ENCODE measurements around the gene FBXO46.

GRCh38 chr19:45663800-45664199, 66.9 kb downstream of the FBXO46 start:
- TF ChIP-seq CTCF (conservative IDR thresholded peaks at IDR 0.05; ENCODE audit: low read depth, low read length) (no peak), EZH2 (IDR thresholded peaks at IDR 0.05; ENCODE audit: borderline replicate concordance, low read depth, low read length, poor library complexity, severe bottlenecking) (no peak)

Data from A673 (cell line).